Brain pericyte (primary cell): ENCODE measurements around the gene EYS.
"Not testable (repeated sequence)": the region's sequence is repeated elsewhere in the genome, so short reads cannot be mapped to it uniquely, and the experiment has no call there.

Experiments
- DNase-seq: peaks from one replicate; pipeline ENCODE4 v3.0.0-alpha.2; 2012; ENCODE audit warnings: low read depth, low spot score

The EYS gene

DNA sequence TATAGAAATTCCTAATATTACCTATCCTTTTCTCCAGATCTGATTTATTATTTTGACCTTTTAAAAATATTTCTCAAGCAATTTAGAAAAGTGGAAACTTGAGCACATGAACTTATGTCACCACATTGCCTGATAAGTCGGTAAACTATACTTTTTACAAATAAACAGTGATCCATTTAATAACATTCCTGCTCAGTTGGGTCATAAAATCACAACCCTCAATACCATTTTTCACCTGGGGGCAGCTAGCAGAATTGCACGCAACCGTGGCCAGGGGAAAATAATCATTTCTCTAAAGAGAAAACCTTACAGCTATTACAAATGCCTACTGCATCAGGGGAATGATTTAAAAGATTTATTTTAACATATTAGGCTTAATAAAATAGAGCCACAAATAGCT is 1456.9 kb downstream of the EYS start:
- no peak for DNase-seq

DNA sequence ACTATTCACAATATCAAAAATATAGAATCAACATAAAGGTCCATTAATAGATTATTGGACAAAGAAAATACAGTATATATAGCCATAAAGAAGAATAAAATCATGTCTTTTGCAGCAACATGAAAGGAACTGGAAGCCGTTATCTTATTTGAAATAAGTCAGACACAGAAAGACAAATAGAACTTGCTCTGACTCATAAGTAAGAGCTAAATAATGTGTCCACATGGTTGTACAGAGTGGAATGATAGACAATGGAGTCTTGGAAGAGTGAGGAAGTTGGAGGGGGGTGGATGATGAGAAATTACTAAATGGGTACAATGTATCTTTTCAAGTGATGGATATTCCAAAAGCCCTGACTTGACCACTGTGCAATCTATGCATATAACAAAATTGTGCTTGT is 1457.9 kb downstream of the EYS start:
- DNase-seq = no peak

DNA sequence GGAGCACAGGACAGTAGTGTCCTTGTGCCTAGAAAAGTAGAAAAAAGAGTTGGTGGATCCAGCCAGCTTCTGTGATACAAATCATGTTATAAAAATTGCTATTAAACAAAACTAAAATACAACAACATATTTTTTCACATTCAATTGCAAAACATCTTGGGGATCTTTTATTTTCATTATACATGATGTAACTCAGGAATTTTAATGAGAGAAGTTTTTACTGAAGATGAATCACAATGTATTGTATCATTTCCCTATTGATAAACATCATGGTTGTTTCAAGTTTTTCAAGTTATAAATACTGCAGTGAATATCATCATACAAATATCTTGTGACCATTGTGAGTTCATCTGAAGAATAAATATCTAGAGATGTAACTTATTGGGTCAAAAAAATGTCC is 1463.4 kb downstream of the EYS start:
- DNase-seq = no peak

DNA sequence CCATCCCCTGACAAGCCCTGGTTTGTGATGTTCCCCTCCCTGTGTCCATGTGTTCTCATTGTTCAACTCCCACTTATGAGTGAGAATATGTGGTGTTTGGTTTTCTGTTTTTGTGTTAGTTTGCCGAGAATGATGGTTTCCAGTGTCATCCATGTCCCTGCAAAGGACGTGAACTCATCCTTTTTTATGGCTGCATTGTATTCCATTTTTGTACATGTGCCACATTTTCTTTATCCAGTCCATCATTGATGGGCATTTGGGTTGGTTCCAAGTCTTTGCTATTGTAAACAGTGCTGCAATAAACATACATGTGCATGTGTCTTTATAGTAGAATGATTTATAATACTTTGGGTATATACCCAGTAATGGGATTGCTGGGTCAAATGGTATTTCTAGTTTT is 1468.1 kb downstream of the EYS start:
- not testable (repeated sequence) for DNase-seq

DNA sequence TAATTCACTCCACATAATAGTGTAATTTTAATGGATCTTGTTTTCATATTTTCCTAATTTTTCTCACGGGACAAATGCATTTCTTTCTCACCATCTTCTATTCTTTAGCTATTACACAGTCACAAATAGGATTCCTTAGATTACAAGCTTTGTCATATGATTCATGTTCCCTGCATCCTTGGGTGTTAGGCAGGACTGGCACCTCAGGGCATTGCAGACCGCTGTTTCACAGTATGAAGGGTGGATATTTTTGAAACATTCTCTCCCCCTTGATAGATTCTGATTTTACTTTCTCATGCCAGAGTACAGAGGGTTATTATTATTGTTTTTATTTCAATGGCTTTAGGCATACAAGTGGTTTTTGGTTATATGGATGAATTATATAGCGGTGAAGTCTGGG is 1469.0 kb downstream of the EYS start:
- DNase-seq = no peak

DNA sequence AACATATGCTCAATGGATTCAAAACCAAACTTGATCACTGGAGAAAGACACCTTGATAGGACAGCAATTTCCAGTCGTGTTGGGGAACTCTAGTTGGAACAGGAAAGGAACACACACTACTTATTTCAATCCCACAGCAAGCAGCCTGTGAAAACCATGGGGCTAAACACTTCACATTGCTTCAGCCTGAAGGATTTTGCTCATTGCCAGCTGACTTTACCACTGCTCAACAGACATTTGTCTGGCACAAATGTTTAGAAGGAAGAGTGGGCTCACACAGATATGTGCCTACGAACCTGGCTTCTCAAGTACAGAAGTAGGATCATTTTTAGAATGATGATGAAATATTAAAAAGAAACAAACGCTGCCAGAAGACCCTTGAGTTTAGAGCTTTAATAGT is 1473.3 kb downstream of the EYS start:
- no peak for DNase-seq

DNA sequence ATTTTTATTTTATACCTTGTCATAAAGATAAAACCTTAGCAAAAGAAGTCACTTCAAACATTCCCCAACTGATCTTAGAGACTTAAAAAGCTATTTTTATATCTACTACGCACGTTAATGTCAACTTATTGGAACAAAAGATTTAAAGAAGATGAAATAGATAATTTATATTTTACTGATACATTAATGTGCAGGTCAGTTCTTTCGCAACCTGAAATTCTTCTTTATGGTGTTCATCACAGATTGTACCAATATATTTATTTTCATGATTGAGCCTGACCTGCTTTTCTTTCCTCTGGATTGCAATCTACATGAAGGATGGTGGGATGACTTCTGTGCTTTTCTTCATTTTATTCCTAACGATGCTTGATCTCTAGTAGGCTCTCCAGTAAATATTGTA is 1475.1 kb downstream of the EYS start:
- no peak for DNase-seq

DNA sequence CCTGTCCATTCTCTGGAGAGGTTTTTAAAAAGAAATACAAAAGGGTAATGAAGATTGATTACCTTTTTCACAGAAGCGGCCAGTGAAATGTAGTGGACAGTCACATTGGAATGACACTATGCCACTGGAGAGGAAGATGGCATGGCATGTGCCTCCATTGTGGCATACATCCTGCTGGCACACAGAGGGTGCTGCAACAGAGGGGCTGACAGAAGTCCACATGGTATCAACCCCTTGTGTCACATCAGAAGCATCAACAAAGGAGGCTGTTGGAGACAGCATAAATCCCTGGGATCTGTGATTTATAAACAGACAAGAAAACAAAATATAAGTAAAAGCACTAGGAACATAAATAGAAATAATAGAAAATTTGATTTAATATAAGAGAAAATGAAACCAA is 1476.5 kb downstream of the EYS start:
- DNase-seq = no peak

DNA sequence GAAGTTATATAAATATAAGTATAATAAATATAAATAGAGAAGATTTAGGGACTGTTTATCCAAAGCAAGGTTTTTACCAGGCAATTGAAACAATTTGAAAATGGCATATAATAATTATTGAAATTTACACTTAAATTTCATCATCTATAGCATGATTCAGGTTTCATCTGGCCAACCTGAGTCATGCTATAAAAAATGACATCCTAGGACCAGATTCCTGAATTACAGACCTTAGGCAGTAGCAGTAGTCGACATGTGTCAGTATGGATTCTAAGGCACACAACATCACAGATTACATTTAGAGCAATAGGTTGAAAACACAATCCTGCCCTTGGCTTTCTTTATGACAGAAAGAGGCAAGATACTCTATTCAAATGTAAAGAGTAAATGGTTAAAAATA is 1479.2 kb downstream of the EYS start:
- DNase-seq = no peak

DNA sequence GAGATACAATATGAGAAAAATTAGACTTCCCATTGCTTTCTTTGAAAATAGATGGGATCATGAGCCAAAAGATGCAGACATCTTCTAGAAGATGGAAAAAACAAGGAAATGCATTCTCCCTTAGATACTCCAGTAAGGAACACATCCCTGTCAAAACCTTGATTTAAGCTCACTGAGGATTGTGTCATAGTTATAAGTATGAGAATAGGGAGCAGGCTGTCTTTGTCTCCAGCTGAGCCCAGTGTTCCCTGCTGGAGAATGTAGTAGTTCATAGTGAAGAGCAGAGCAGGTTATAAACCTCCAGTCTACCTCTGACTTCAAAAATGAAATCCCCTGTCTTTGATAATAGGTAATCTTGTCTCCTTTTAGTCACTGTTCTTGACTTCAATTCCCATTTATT is 1481.5 kb downstream of the EYS start:
- DNase-seq = no peak

DNA sequence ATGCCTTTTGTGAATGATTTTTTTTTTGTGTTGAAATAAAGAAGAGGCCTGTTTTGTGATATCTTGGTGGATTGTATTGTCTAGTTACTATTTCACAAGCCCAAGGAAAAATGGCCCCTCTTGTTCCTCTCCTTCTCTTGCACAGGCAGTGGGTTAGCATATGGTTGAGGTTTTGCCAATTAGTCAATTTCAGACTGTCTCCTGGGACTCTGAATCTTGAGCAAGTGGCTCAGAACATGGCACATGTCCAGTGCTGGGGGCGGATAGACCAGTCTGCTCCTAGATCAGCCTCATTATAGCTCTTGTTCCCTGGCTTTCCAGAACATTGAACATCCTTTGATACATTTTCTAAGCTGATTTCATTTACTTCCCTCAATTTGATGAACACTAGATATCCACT is 1482.2 kb downstream of the EYS start:
- DNase-seq = no peak

DNA sequence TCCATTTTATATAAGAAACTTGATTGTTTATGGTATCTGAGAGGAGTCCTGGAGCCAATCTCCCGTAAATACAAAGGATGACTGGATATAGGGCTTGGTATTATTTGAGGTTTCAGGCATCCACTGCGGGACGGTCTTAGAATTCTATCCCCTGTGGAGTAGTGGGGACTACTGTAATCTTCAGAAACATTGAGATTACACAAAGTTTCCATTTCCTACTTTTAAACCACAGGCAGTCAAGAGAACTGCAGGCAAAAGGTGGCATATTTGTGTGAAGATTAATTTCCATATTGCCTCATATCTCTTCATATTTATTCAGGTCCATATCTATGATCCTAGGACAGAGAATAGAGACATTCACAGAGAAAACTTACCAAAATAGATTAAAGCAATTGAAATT is 1485.2 kb downstream of the EYS start:
- DNase-seq = no peak

DNA sequence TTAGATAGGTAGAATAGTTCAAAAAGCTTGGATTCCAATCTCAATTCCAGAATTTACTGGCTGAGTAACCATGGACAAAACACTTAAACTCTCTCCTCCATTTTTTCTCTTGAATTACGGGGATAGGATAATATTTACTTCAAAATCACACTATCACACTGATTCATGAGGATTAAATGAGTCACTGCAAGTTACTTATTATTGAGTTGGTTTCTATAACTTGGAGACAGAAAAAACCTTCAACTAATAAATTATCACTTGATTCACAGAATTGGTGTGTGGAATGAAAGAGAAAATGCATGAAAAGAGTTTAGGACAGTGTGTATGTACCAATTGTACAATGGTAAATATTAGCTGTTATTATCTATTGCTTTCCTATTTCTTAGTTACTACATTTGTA is 1486.2 kb downstream of the EYS start:
- DNase-seq = no peak

DNA sequence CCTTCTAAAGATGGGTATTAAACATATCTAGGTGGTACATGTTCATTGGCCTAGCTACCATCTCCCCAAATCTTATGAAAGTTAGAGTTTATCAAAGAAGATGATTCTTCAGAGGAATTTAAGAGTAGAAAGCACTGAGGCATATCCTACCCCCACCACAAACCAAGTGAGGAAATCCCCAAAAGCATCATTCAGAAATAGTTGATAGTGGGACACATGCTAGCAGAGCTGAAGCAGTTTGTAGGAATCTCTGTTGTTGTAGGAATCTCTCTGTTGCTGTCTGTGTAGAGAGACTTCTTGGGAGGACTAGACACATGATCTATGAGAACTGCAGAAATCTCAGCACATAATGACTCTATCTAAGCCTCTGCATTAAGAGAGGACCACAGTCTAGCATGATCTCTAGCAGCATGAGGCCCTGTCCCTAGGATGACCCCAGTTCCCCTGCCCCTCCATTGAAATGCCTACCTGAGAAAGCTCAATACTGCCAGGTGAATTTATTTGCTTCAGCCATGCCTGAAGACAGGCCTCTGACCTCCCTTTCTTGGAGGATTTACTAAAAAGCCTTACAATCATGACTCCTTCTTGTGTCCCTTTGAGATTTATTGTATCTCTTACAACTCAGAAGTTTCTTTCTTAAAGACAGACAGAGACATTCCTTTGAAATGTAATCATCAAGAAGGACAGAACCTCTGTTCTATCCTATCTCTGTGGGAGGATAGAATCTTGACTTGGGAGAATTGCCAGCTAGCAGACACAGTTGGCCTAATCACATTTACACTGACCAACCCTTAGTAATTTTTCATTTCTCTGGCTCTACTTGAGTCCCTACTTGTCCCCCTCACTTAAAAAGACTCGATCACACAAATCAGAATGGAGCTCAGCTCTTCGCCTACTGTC is 1489.1 kb downstream of the EYS start:
- DNase-seq = no peak

DNA sequence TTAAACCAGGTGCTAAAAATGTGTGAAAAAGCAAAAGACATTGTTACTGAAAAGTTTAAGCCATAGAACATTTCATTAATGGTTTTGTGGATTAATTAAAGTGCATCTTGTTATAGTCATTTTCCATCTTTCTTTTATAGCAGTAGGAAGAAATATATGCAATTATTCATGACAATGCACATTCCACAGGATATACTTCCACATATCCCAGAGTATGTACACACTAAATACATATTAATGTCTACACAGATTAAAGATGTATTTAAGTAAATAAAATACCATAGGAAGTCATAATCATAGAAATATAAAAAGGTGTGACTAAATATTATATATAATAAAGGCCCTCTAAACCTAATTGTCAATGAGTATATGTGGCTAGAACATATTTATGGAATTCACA is 1492.7 kb downstream of the EYS start:
- no peak for DNase-seq

DNA sequence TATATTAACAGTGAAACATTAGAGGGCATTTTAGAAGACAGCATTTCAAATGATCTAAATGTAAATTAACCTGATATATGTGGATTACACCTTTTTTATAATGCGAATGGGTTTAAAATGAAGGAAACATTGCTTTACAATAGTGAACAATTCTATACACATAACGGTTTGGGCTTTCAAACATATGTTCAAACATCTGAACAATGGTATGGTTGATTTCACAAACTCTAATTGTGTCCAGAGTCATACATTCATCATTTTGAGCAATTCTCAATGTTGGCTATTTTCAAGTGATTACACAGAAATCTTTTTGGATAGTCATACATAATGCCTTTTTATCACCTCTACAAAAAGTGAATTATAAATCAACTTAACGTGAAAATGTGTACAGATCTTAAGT is 1493.3 kb downstream of the EYS start:
- no peak for DNase-seq

DNA sequence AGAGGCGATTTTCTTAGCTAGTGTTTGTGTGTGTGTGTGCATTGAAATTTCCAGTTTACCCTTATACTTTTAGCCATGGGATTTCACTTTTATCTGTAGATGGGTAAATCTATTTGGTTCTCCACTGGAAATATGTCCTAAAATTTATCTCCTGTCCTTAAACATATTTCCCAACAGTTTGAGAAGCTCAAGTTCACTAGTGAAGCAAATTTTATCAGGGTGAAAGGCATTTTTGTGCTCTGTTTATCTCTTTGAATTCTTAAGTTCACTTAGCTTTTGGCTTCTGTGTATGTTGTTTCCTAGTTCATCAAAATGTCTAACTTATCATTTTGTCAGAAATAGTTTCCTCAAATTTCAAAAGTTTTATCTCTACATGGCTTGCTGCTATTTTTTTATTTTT is 1509.8 kb downstream of the EYS start:
- no peak for DNase-seq

DNA sequence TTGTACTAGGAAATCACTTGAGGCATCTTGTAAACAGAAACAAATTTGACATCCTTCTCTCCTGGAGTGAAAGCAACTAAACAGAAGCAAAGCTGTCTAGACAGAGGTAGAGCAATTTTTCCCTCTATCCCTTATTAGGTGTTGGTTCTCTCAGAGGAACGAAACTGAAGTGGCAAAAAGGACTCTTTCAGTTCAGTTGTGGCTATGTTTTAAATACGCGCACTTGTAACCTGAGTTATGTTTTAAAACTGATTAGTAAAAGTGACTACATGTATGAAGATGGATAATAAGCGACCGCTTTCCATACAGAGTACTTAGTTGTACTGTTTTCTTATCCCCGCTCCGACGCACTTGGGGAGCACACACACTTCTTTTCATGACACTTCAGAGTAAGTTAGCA is 1520.4 kb downstream of the EYS start:
- DNase-seq = no peak

DNA sequence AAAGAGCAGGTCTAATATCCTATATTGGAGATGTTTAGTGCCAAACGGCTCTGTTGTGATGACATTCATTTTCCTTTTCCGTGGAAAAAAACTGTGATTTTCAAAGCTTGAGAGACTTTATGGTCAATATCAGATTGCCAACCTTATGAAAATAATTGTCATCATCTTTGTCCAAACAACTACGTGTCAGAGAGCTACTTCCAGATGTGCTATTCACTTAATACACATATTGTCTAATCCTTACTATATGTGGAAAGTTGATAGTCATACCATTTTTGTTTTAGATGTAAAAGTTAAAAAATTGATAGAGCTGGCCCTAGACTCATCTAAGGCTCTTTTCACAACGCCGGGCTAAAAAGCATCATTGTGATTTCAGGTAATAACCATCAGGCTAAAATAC is 1521.4 kb downstream of the EYS start:
- DNase-seq = no peak

DNA sequence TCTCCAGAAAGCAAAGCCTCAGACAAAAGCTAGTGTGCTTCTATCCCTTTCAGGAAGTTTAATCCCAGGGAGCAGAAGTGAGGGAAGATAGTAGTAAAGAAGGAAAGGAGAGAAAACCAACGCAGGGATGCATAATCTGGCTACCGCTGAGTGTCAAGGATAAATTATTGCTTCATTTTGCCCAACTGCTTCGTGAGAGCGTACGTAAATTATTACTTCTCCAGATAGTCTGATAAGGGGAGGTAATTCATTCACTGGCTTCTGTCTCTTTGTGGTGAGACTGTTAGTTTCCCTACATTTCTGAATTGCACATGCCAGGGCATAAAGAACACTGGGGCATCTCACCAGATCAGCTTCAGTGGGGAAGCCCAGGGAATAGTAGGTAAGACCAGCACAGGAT is 1531.7 kb downstream of the EYS start:
- no peak for DNase-seq

DNA sequence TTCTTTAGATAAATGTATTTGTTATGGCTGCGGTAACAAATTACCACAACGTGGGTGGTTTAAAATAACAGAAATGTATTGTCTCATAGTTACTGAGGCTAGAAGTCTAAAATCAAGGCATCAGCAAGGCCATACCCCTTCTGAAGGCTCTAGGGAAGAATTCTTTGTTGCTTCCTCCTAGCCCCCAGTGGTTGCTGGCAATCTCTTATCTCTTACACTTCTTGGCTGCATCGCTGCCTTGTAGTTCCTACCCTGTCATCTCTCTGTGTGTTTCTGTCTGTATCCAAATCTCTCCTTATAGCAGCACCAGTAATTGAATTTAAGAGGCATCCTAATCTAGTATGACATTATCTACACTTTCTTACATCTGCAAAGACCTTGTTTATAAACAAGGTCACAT is 1536.7 kb downstream of the EYS start:
- no peak for DNase-seq

DNA sequence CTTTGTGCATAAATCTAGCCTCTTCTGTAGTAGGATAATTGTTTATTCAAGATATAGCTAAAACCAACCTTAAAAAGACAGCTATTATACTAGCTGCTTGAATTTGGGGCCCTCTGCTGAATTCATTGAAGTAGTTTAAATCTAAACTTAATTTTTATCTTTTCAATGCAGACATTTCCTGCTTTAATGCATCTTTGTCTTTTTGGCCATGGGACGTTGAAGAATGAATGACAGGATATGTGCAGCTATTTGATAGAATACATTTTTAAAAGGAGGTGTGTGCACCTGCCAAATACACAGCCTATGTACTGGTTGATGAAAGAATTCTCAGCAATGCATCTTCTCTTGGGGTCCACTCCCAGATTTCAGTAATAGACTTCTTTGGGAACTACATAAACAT is 1546.5 kb downstream of the EYS start:
- no peak for DNase-seq

DNA sequence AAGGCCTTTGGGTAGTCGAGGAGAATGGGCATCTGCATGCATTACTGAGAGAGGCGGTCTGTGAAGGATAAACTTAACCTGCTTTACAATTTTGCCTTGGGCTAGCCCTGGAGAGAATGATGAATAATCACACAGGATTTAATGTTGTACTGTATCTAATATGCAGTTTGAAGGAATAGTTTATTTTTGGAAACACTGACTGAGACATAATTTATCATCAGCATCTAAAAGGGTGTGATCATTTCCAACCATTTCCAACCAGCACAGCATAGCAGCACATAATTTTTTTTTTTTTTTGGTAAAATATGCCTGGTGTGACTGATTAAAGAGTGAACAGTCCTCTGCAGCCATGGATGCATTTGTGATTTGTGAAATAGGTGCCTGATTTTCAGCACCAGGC is 1552.0 kb downstream of the EYS start:
- no peak for DNase-seq

DNA sequence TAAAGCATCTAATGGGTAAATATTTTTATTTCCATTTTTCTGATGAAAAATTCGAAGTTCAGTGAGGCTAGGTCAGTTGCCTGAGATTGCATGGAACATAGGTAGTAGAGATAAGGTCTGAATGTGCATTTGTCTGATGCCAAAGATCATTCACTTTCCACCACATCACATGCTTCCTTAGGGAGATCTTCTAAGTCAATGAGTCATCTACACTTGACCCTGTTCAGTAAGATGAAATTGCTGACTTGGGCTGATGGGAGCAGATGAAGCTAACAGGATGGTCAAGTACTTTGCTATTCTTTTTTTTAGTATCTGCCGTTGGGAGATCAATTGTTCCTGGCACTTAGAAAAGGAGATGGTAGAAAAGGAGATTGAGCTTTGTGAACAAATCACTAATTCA is 1560.2 kb downstream of the EYS start:
- DNase-seq = no peak
